ENCODE data around the gene GMEB1. TPM values are rescaled to one million over a fixed set of nuclear protein-coding genes. Genes with fewer than 3 reads are reported as not detected.
"Not testable (repeated sequence)": the region's sequence is repeated elsewhere in the genome, so short reads cannot be mapped to it uniquely, and the experiment has no call there.

Gene GMEB1
- total RNA-seq, 1 experiment from 2014 or later, result 13.3 TPM

- POLR2A ChIA-PET, result interaction anchor here (0.6 to 5.6 kb wide), 41 partner anchors 10 to 1522 kb away, joined by 3 to 95 read pairs (median 4); partner anchors contain the start of genes GMEB1, MECR, RCC1 and SRSF4
- BruUV-seq (replicated peaks), result TSS peak; percentile 47
- H3K9me3 Mint-ChIP-seq (ENCODE audit: unreplicated experiment), result no peaks in the 10 kb centered on the region
- TF ChIP-seq CTCF (IDR thresholded peaks at IDR 0.05; ENCODE audit: unreplicated experiment), result no peak
- DNase-seq (ENCODE audit: unreplicated experiment), result no peak
- H3K4me1 Mint-ChIP-seq (ENCODE audit: insufficient read depth, unreplicated experiment), result peaks cover 16% of the 10 kb centered on the region
- intact Hi-C loops (cut with micrococcal nuclease), result loop anchor here (10.0 kb wide), 1 partner anchor 543 kb away; the partner anchor contains the start of gene SRSF4
- H3K4me3 Mint-ChIP-seq (ENCODE audit: unreplicated experiment), result peak overlapping the region; percentile 100
- peak overlapping the region; percentile 98 for H3K27ac Mint-ChIP-seq (ENCODE audit: low read depth, unreplicated experiment)
- H3K36me3 Mint-ChIP-seq (ENCODE audit: insufficient read depth, unreplicated experiment), result peaks cover 9% of the 10 kb centered on the region
- CTCF ChIA-PET, result interaction anchor here (0.5 to 1.7 kb wide), 6 partner anchors 27 to 236 kb away, joined by 3 to 7 read pairs (median 3); no protein-coding TSS in a partner anchor
- H3K27me3 Mint-ChIP-seq (ENCODE audit: insufficient read depth, unreplicated experiment), result no peaks in the 10 kb centered on the region
These were observed 26.3 kb upstream of the GMEB1 start for GRCh38 chr1:28642056-28642846.

DNA sequence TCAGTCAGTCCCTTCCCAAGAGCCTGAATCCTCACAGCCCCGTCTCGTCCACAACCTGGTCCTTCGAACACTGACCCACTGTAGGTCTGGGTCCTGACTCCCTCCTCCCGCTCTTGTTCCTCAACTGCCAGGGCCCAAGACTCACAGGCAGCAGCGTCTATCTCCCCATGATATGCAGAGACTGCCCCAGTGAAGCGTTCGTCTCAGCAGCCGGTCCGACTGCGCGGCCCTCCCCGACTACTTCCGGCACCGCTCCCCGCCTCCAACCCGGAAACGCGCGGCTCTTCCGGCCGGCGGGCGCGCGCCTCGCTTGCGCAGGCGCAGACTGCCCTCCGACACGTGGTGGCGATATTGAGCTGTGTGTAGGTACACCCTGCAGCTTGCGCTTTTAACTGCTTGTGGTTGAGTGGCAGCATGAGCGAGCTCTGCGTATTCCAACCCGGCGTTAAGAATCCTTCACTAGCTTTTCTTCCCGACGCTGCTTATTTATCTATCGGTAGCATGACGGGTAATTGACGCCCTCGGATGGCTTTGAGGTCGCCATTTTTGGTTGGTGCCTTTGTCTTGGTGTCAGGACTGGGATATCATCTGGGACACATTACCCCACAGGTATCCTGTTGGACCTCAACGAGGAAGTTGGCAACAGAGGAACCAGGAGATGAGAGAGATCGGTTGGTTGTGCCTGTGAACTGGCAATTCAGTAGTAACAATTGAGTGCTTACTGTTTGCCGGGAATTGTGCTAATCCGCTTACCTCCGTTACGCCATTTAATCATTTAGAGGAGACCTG is 25.5 kb upstream of the GMEB1 start, which contains the start of gene TAF12:
Gene TAF12 (minus strand): TSS at position 221 of the 789 bp plus-strand sequence. CDS start 20,986 bp downstream, outside the sequence.
- no peaks in the 10 kb centered on the region for H3K27me3 Mint-ChIP-seq (ENCODE audit: insufficient read depth, unreplicated experiment)
- BruUV-seq (replicated peaks), result TSS peak; percentile 95
- ChIA-PET POLR2A (interaction anchor here (0.6 to 5.6 kb wide), 58 partner anchors 10 to 1523 kb away, joined by 3 to 95 read pairs (median 4); partner anchors contain the start of genes GMEB1, MECR, RCC1 and SESN2), CTCF (interaction anchor here (0.5 to 1.7 kb wide), 7 partner anchors 26 to 568 kb away, joined by 3 to 7 read pairs (median 3); no protein-coding TSS in a partner anchor)
- intact Hi-C loops (cut with micrococcal nuclease), result loop anchor here (10.0 kb wide), 1 partner anchor 542 kb away; the partner anchor contains the start of gene SRSF4
- peaks cover 18% of the 10 kb centered on the region for H3K4me1 Mint-ChIP-seq (ENCODE audit: insufficient read depth, unreplicated experiment)
- no peaks in the 10 kb centered on the region for H3K9me3 Mint-ChIP-seq (ENCODE audit: unreplicated experiment)
- peak; percentile 95 for DNase-seq (ENCODE audit: unreplicated experiment)
- peak; percentile 31 for TF ChIP-seq CTCF (IDR thresholded peaks at IDR 0.05; ENCODE audit: unreplicated experiment)
- H3K36me3 Mint-ChIP-seq (ENCODE audit: insufficient read depth, unreplicated experiment), result peaks cover 9% of the 10 kb centered on the region
- H3K27ac Mint-ChIP-seq (ENCODE audit: low read depth, unreplicated experiment), result peak within 1 kb of the TSS; percentile 98
- peak within 1 kb of the TSS; percentile 100 for H3K4me3 Mint-ChIP-seq (ENCODE audit: unreplicated experiment)

- BruUV-seq (replicated peaks), result no TSS peak
- Mint-ChIP-seq H3K4me1 (ENCODE audit: insufficient read depth, unreplicated experiment) (peaks cover 25% of the 10 kb centered on the region), H3K36me3 (ENCODE audit: insufficient read depth, unreplicated experiment) (peaks cover 18% of the 10 kb centered on the region), H3K4me3 (ENCODE audit: unreplicated experiment) (peak overlapping the region; percentile 100), H3K27me3 (ENCODE audit: insufficient read depth, unreplicated experiment) (no peaks in the 10 kb centered on the region), H3K9me3 (ENCODE audit: unreplicated experiment) (no peaks in the 10 kb centered on the region), H3K27ac (ENCODE audit: low read depth, unreplicated experiment) (peak overlapping the region; percentile 98)
- TF ChIP-seq CTCF (IDR thresholded peaks at IDR 0.05; ENCODE audit: unreplicated experiment), result no peak
- no peak for DNase-seq (ENCODE audit: unreplicated experiment)
- intact Hi-C loops (cut with micrococcal nuclease), result loop anchor here (10.0 kb wide), 1 partner anchor 540 kb away; the partner anchor contains the start of gene SRSF4
- ChIA-PET POLR2A (interaction anchor here (0.7 to 5.6 kb wide), 10 partner anchors 8 to 385 kb away, joined by 4 to 95 read pairs (median 8); partner anchors contain the start of genes GMEB1, RCC1, SESN2 and YTHDF2), CTCF (interaction anchor here (0.6 to 1.3 kb wide), 4 partner anchors 72 to 391 kb away, joined by 3 to 4 read pairs (median 3); no protein-coding TSS in a partner anchor)
These were observed 24.1 kb upstream of the GMEB1 start for GRCh38 chr1:28644494-28644893.

- intact Hi-C loops (cut with micrococcal nuclease), result loop anchor here (10.0 kb wide), 1 partner anchor 539 kb away; the partner anchor contains the start of gene SRSF4
- not testable (repeated sequence) for DNase-seq (ENCODE audit: unreplicated experiment); H3K27ac Mint-ChIP-seq (ENCODE audit: low read depth, unreplicated experiment); BruUV-seq (replicated peaks); H3K9me3 Mint-ChIP-seq (ENCODE audit: unreplicated experiment); H3K27me3 Mint-ChIP-seq (ENCODE audit: insufficient read depth, unreplicated experiment); H3K4me3 Mint-ChIP-seq (ENCODE audit: unreplicated experiment)
- peaks cover 18% of the 10 kb centered on the region for H3K36me3 Mint-ChIP-seq (ENCODE audit: insufficient read depth, unreplicated experiment)
- ChIA-PET CTCF (interaction anchor here (0.7 to 1.3 kb wide), 3 partner anchors 71 to 285 kb away, joined by 3 read pairs; no protein-coding TSS in a partner anchor), POLR2A (interaction anchor here (3.7 to 5.6 kb wide), 3 partner anchors 65 to 137 kb away, joined by 48 to 95 read pairs (median 62); partner anchors contain the start of genes RCC1 and YTHDF2)
- peaks cover 25% of the 10 kb centered on the region for H3K4me1 Mint-ChIP-seq (ENCODE audit: insufficient read depth, unreplicated experiment)
These were observed 23.2 kb upstream of the GMEB1 start for GRCh38 chr1:28645406-28645805.

Measured in MCF 10A (cell line).